BE2C (cell line): ENCODE measurements around the gene GPRC5A.

ENCODE experiments used
- DNase-seq: peaks from one replicate; pipeline ENCODE4 v3.0.0-alpha.2; 2020
- H3K27me3 ChIP-seq: fragments of 250-450 bp; sonication (Bioruptor Pico); 2 replicates; pipeline ENCODE4 v1.5.1; 2020; ENCODE audit warnings: mild to moderate bottlenecking
- H3K36me3 ChIP-seq: fragments of 250-450 bp; sonication (Bioruptor Pico); 2 replicates; pipeline ENCODE4 v1.5.1; 2020; ENCODE audit warnings: mild to moderate bottlenecking
- H3K4me1 ChIP-seq: fragments of 250-450 bp; sonication (Bioruptor Pico); 2 replicates; pipeline ENCODE4 v1.5.1; 2020
- H3K4me3 ChIP-seq: 2 replicates; pipeline ENCODE4 v1.5.1; 2011; ENCODE audit warnings: low read depth, low read length
- H3K9me3 ChIP-seq: fragments of 250-450 bp; sonication (Bioruptor Pico); 2 replicates; pipeline ENCODE4 v1.5.1; 2020
- CTCF ChIP-seq: IDR thresholded peaks from 2 replicates; pipeline ENCODE4 v1.5.1; 2012; ENCODE audit warnings: mild to moderate bottlenecking, low read depth, low read length

The GPRC5A gene

GRCh38 chr12:12903642-12904609, 12.6 kb downstream of the GPRC5A start:
- no peak overlapping the region for H3K4me3 ChIP-seq
- TF ChIP-seq CTCF = no peak
- no peak for DNase-seq
- peaks cover 47% of the 10 kb centered on the region for H3K27me3 ChIP-seq
- H3K4me1 ChIP-seq = no peaks in the 10 kb centered on the region
- no peaks in the 10 kb centered on the region for H3K36me3 ChIP-seq
- no peaks in the 10 kb centered on the region for H3K9me3 ChIP-seq

DNA sequence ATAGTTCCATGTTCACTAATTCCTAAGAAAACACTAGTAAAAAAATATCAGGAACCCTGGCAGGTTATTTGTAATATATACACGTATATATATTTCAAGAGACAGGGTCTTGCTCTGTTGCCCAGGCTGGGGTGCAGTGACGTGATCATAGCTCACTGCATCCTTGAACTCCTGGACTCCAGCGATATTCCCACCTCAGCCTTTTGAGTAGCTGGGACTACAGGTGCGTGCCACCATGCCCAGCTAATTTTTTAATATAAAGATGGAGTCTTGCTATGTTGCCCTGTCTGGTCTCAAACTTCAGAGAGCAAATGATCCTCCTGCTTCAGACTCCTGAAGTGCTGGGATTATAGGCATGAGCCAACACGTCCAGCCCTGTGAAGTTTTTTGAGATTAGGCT, 16.2 kb downstream of the GPRC5A start:
- Histone ChIP-seq H3K36me3 (no peaks in the 10 kb centered on the region), H3K27me3 (peaks cover 41% of the 10 kb centered on the region), H3K4me1 (no peaks in the 10 kb centered on the region), H3K9me3 (no peaks in the 10 kb centered on the region), H3K4me3 (no peak overlapping the region)
- DNase-seq = no peak
- TF ChIP-seq CTCF = no peak

DNA sequence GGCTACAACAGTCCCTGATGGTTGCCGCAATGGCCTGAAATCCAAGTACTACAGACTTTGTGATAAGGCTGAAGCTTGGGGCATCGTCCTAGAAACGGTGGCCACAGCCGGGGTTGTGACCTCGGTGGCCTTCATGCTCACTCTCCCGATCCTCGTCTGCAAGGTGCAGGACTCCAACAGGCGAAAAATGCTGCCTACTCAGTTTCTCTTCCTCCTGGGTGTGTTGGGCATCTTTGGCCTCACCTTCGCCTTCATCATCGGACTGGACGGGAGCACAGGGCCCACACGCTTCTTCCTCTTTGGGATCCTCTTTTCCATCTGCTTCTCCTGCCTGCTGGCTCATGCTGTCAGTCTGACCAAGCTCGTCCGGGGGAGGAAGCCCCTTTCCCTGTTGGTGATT, 16.9 kb downstream of the GPRC5A start:
- Histone ChIP-seq H3K4me3 (no peak overlapping the region), H3K36me3 (no peaks in the 10 kb centered on the region), H3K27me3 (peaks cover 44% of the 10 kb centered on the region), H3K4me1 (no peaks in the 10 kb centered on the region), H3K9me3 (no peaks in the 10 kb centered on the region)
- DNase-seq = no peak
- TF ChIP-seq CTCF = no peak

- no peak overlapping the region for H3K4me3 ChIP-seq
- no peaks in the 10 kb centered on the region for H3K36me3 ChIP-seq
Measured at GRCh38 chr12:12908711-12909110, 17.3 kb downstream of the GPRC5A start.

DNA sequence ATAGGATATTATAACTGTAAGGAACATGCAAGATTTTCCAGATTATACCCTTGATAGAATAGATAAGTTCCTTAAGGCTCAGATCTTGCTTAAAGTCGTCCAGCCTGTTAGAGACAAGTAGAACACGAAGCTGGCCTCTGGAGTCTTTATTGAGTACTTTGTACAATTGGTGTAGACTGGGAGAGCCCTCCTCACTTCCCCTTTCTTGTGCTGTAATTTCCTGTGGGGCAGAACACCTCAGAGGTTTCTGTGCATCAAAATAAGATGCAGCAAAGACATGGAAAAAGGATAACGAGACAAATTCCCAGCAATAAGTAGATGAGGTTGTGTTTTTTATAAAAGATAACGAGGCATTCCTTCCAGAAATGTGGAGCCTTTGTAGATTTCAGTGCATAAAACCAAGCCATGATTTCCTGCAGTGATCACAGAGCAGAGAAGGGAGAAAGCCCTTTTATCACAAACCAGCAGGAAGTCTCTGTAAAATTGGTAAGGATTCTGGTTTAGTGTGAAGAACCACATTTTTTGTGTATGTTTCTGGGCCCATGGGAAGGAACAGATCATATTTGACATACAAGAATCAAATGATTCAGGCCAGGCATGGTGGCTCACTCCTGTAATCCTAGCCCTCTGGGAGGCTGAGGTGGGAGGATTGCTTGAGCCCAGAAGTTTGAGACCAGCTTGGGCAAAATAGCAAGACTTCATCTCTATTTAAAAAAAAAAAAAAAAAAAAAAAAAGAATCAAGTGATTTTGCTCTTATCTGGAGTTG, 18.0 kb downstream of the GPRC5A start:
- no peak overlapping the region for H3K4me3 ChIP-seq
- no peak for TF ChIP-seq CTCF
- H3K4me1 ChIP-seq = no peaks in the 10 kb centered on the region
- no peaks in the 10 kb centered on the region for H3K9me3 ChIP-seq
- no peaks in the 10 kb centered on the region for H3K36me3 ChIP-seq
- DNase-seq = no peak
- H3K27me3 ChIP-seq = peaks cover 40% of the 10 kb centered on the region

More at GRCh38 chr12:12908711-12909110, 17.3 kb downstream of the GPRC5A start:
- peaks cover 42% of the 10 kb centered on the region for H3K27me3 ChIP-seq
- DNase-seq = no peak
- TF ChIP-seq CTCF = no peak
- no peaks in the 10 kb centered on the region for H3K4me1 ChIP-seq
- H3K9me3 ChIP-seq = no peaks in the 10 kb centered on the region
